H1 (cell line): ENCODE data around the gene CD81. TPM values are rescaled to one million over a fixed set of nuclear protein-coding genes. Genes with fewer than 3 reads are reported as not detected.

ENCODE experiments used
- BRCA1 ChIP-seq: IDR thresholded peaks from 2 replicates; pipeline ENCODE4 v1.6.1; 2012; ENCODE audit warnings: low read depth, low read length, improper control_type of control experiment
- GABPA ChIP-seq: IDR thresholded peaks from 2 replicates; pipeline ENCODE4 v1.6.1; 2011; ENCODE audit warnings: mild to moderate bottlenecking, low read length, moderate library complexity, borderline replicate concordance; ENCODE audit not compliant: insufficient read depth
- POU5F1 ChIP-seq: IDR thresholded peaks from 2 replicates; pipeline ENCODE4 v1.6.1; 2011; ENCODE audit warnings: low read depth, mild to moderate bottlenecking, low read length, moderate library complexity
- SIX5 ChIP-seq: IDR thresholded peaks from 2 replicates; pipeline ENCODE4 v1.6.1; 2011; ENCODE audit warnings: mild to moderate bottlenecking, low read depth, low read length
- polyA plus RNA-seq, 7 experiments: library from polyadenylated mRNA; depleted of rRNA in 3 of 7; stranded (reverse) in 5 of 7; unstranded in 2 of 7; fragments of >200 nt in 5 of 7; fragments of 200-250 nt in 2 of 7; gene quantifications; 1 replicate in 5 of 7; 2 replicates in 1 of 7; 4 replicates in 1 of 7; pipeline versions ENCODE4 v1.2.1 to v1.2.3, GENCODE V29; 2011 to 2013; ENCODE audit warnings: missing spikeins in 2 of 7, mixed read lengths in 2 of 7
- total RNA-seq: library from RNA; stranded (reverse); fragmentation: NEBNext Ultra II Directional; extraction: Animal tissue kit (Norgen Biotek cat#: 25700); gene quantifications from 2 replicates; pipeline ENCODE4 v1.2.1, GENCODE V29; 2021

CD81 gene
- total and polyA plus RNA-seq, 2 of the 8 experiments (the other 6 are each of a cell fraction or from before 2014, with no cell fraction given) = 238 to 309 TPM

GRCh38 chr11:2439820-2440219 is 62.7 kb downstream of the CD81 start (continued):
- TF ChIP-seq GABPA (no peak), POU5F1 (no peak), SIX5 (no peak), BRCA1 (no peak)
